Activated gamma-delta T cell treated with Interleukin-2 at 50 U/mL for 16 hours (primary cell): ENCODE data around the gene APBA2.

Experiments
- DNase-seq: peaks from one replicate; pipeline ENCODE4 v3.0.0-alpha.2; 2020

The APBA2 gene

DNA sequence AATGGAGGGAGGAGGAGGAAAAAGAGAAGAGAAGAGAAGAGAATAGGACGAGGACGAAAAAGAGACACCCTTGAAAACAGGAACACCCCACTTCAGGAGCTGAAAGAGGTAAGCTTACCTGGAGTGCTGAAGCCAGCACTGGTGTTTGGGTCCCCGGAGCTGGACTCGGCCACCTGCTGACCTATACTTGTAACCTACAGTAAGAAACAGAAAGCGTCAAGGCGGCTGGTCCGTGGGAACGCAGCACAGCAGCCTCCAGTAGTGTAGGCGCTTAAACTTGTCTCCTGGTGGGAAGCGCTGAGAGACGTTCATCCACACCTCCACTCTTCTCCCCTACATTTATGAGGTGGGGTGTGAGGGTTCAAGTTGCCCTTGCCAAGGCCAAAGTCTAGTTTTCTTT lies 242.9 kb downstream of the APBA2 start:
- no peak for DNase-seq

DNA sequence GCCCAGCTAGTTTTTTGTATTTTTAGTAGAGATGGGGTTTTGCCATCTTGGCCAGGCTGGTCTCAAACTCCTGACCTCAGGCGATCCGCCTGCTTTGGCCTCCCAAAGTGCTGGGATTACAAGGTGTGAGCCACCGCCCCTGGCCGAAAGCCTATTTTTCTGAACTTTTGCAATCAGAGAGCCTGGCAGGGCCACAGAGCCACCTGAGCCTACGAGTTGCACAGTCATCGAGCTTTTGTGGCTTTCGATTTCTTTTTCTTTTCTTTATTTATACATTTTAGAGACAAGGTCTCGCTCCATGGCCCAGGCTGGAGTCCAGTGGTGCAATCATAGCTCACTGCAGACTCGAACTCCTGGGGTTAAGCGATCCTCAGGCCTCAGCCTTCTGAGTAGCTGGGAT lies 243.4 kb downstream of the APBA2 start:
- DNase-seq, result no peak

GRCh38 chr15:29129926-29130325 lies 244.2 kb downstream of the APBA2 start:
- DNase-seq, result no peak

DNA sequence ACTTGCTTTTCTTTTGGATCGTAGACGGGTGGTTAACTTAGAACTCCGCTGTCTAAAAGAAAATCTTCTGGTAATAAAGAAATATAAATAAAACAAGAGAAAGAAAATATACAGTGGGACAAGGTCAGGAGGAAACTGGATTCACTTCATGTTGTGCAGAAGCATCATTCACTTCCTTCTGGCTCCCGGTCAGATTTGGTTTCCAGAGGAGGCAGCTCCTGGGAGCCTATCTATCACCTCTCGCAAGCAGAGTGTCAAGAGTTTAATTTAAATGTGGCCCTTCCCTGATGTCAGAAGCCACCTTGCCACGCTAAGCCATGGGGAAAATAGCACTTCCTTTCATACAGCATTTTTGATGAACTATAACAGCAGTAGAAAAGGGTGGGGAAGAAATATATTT lies 244.7 kb downstream of the APBA2 start:
- DNase-seq, result no peak

DNA sequence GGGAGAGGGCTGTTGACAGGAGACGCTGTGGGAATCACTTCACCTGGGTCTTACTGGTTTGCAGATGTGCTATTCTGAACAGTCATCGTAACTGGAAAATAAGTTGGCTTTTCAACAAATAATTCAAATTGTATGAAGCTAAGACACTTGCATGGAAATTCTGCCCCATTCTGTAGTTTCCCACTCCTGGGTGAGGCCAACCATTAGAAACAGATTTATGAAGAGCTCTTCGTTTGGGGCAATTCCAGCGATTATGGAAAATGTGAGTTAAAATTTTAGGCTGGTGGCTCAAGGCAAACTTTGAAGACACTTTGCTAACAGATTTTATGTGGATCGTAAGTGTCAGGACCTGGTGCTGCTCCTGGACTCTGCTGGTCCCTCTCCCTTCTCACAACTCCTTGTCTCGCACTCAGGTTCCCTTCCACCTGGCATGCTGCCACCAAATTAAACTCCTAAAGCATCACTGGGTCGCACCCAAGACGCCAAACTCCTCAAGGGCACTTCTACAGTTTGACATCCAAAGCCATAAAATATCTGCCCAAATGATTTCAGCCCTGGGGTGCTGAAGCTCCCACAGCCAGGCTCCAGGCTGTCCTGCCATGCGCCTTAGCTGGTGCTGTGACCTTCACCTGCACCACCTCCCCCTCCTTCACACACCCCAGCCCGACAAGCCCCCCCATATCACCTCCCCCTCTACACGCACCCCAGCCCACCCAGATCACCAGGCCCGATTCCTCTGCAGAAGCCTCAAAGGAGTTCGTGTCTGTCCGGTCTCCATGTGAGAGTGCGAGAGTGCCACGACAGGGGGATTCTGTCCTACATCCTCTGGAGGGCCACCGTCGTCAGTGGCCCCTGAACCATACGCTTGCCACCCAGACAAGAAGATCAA lies 245.4 kb downstream of the APBA2 start:
- DNase-seq, result no peak

- no peak for DNase-seq
Measured at GRCh38 chr15:29131840-29132420, 246.2 kb downstream of the APBA2 start.

DNA sequence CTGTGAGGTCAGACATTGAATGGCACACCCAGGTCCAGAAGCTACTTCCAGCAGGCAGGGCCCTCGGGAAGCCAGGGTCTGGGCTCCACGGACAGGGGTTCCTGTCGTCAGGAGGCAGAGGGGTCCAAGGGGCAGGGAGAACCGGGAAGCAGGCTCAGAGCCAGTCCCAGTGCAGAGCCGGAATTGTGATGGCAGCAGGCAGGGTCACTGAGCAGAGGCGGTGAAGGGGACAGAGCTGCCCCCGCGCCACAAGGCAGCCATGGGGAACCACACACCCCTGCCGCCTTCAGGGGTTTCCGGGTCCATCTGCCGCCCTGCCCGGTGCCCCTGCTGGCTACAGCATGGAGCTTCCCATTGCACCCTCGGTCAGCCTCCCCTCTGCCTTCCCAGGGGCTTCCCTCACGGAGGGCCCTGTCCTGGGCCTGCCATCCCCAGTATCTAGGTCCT lies 247.0 kb downstream of the APBA2 start:
- no peak for DNase-seq

- no peak for DNase-seq
Measured at GRCh38 chr15:29133321-29133720, 247.5 kb downstream of the APBA2 start.

DNA sequence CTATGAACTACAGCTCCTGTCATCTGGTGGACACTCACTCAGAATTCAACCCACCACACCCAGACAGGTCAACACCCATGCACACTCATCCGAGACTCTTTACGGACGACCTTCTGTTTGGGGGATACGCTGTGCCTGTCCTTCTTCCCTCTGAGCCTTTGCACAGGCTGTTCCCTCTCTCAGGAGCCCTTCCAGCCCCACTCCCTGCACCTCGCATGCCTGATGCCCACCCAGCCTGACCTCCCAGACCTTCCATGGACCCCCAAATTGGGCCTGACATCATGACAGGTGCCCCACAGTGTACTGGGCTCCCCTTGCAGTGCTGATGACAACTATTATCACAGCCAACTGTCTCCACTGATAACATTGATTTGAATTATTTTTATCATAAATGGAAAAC lies 248.0 kb downstream of the APBA2 start:
- DNase-seq, result no peak

DNA sequence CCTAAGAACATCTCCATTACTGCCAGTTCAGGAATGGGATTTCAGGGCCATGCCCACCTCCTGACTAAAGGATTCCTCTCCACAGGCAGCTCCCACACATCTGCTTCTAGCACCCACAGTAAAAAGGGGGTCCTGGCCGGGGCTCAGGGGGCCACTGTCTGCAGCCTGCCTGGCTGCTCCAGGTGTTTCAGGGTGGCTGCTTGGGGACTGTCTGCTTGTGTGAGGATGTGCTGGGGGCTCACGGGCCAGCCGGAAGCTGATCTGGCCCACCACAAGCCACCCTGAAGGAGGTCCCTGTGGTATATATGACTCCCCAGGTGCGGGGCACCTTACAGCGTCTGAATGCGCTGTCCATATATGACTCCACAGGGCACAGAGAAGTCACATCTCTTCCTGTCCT lies 248.5 kb downstream of the APBA2 start:
- DNase-seq, result no peak

DNA sequence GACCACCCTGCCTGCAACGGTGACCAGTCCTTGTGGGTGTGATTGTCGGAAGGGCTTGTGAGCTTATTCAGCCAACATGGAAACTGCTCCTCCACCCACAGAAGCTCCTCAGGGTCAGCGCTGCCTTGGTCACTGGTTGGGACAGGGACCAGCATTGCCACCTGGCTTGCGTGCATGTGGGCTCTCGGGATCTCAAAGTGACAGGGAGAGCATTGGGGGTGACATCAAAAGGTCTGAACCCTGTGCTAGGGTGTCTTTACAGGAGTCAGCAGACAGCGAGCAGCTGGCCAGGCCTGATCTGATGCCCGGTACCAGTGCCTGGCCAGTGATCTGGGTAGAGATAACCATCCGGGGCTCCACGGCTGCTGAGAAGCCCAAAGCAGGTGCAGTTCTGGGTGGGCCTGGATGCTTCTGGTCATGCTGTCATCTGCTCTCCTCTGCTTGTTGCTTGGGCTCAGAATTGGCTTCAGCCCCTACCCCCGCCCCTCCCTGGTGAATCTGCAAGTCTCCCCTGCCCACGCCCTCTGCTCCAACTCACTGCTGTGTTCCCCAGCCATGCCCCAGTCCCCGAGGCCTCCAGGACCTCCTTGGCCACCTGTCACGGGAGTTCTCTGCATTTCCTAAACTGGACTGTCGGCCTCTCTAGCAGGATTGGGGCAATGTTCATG lies 249.0 kb downstream of the APBA2 start:
- no peak for DNase-seq

DNA sequence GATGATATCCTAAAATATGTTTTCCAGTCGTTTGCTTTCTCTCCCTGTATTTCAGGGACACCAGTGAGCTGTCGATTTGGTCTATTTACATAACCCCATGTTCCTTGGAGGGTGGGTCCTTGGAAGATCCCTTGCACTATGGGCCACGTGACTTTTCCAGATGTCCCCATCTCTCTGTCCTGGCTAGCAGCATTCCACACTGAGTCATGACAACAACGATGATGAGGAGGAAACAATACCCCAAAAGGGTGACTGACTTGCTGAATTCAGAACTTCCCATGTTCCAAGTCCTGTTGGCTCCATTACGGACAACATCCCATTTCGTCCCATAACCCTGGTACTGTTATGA lies 249.5 kb downstream of the APBA2 start:
- no peak for DNase-seq

DNA sequence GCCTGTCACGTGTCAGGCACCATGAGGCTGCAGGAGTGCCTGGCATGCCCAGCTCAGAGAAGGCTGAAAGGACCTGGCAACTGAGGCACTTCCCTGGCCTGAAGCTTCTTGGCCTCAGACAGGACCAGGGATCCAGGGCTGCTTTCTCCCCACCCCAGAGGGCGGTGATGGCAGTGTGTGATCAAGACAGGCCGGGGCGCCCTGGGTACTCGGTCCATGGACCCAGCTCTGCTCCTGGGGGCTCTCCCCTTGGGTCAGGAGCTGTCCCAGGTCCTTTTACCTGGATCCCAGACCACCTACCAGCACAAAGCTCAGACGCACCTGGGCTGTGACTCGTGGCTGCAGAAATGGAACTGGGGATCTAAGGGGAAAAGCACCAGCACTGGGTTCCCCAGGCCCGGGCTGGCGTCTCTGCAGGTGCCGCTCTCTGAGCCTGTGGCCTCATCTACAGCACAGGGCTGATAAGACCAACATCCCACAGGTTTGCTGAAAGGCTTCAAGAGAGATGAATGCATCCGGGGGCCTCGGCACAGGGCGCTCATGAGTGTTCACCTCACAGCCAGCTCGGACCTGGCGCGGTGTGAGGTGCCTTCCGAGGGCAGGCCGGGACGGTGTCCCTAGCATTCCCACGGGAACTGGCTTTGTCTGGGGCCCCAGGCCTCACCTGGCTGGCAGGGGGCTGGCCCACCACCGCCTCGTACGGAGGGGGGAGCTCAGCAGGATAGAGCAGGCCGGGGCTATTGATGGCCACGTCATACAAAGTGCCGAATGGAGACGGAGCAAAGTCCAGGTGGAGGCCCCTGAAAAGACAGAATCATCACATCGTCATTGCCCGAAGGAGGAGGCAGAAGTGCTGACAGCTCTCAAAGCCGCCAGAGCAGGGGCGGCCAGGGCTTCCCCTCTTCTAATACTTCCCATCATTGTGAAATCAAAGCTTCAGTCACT lies 250.2 kb downstream of the APBA2 start:
- DNase-seq, result no peak

DNA sequence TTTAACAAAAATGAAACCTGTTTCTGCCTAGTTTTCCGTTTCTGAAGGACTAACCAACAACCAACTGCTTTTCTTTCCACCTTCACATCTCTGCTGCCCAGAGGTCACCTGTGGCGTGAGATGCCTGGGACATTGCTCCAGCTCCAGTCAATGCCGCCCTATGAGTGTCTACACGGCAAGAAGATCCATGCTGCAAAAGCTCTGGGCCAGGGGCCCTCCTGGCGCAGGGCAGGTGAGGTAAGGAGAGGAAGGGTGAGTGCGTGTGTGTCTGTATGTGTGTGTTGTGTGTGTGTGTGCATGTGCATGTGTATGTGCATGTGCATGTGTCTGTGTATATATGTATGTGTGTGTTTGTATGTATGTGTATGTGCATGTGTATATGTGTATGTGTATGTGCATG lies 252.5 kb downstream of the APBA2 start:
- DNase-seq, result no peak

- DNase-seq, result no peak
Measured at GRCh38 chr15:29139072-29139471, 253.3 kb downstream of the APBA2 start.

- peak; percentile 46 for DNase-seq
Measured at GRCh38 chr15:29139540-29140459, 254.0 kb downstream of the APBA2 start.

- DNase-seq, result no peak
Measured at GRCh38 chr15:29140475-29141307, 254.9 kb downstream of the APBA2 start.

- DNase-seq, result no peak
Measured at GRCh38 chr15:29141308-29142128, 255.7 kb downstream of the APBA2 start.

DNA sequence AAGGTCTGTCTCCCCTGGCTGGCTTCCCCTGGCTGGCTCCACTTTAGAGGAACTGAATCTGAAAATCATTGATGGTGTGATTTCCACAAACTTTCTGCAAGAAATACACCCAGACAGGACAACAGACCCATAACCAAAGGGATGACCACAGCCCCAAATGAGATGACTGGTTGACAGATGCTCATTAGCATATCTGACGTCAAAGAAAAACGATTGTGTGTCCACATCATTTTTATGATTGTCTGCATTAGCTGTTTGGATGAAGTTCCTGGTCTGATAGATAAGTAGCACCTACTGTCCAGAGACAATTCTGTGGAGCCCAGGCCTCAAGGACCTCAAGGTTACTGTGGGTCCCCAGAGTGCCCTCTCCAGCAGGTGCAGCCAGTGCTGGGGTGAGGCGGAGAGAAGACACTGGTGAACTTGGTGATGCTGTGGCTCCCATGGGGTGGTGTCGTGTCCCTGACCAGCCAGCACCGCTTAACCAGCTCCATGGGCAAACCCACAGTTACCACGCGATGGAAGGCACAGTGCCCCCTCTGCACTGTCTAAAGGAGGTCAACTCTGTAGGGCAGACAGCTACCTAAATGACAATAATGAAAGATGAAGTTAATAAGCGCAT lies 256.5 kb downstream of the APBA2 start:
- DNase-seq, result no peak
